K562 (cell line): Measurements from ENCODE around the gene PHETA1. TPM values are rescaled to one million over a fixed set of nuclear protein-coding genes. Genes with fewer than 3 reads are reported as not detected.
A peak's percentile ranks its signal among the peaks of the same experiment; 100 is the strongest.

Source experiments
- ATAC-seq: fragments of 200-7000 bp; cut with Tn5 transposase; 3 replicates; pipeline ENCODE4 v1.9.1; 2020; ENCODE audit warnings: moderate library complexity
- BruUV-seq: library from RNA; stranded (reverse); fragments of 400-500 nt; replicated peaks from 2 replicates; lab custom pipeline; 2021; lab: Mats Ljungman, UMichigan
- CTCF ChIA-PET: fragments of 300-600 bp; formaldehyde crosslinking; extraction: SDS; loops from one replicate; lab custom pipeline; 2021; ENCODE audit warnings: low intra/inter-chr PET ratio; lab: Yijun Ruan, JAX
- POLR2A ChIA-PET: fragments of 300-600, 350-650 bp; sonication (Branson Sonifier 250); formaldehyde crosslinking; extraction: SDS; loops from one replicate; lab custom pipeline; 2021; ENCODE audit warnings: antibody characterized with exemption, inconsistent platforms; lab: Yijun Ruan, JAX
- DNase-seq, 4 experiments: peaks; one replicate each; pipeline versions ENCODE4 v3.0.0 to v3.0.0-alpha.2; 2011 to 2018; ENCODE audit warnings: low spot score in 3 of 4, mixed read lengths in 3 of 4; ENCODE audit errors: extremely low read depth in 1 of 4
- FAIRE-seq: peaks from 2 replicates; lab custom pipeline; 2011; peaks lifted over from hg19 to GRCh38; lab: Jason Lieb, UNC
- H2AFZ ChIP-seq: 2 replicates; pipeline ENCODE4 v1.6.0; 2011; ENCODE audit warnings: low read depth, low read length, control low read depth, inconsistent platforms
- H3K27ac ChIP-seq: fragments of 200-600 bp; 3 replicates; pipeline ENCODE4 v1.8.0; 2011; ENCODE audit warnings: low read depth, mild to moderate bottlenecking, control low read depth, inconsistent platforms, low read length, moderate library complexity, mixed read lengths; ENCODE audit errors: extremely low read depth
- H3K27me3 ChIP-seq, 2 experiments: fragments of 300-600 bp in 1 of 2; 2 replicates in 1 of 2; 3 replicates in 1 of 2; pipeline versions ENCODE4 v1.6.0 to v1.8.0; 2011; ENCODE audit warnings: inconsistent platforms in 2 of 2, low read length in 2 of 2, mild to moderate bottlenecking in 1 of 2, mixed read lengths in 1 of 2, moderate library complexity in 1 of 2; ENCODE audit not compliant: control insufficient read depth in 2 of 2, insufficient read depth in 2 of 2
- H3K36me3 ChIP-seq: fragments of 300-600 bp; 3 replicates; pipeline ENCODE4 v1.8.0; 2011; ENCODE audit warnings: mild to moderate bottlenecking, low read length, inconsistent platforms; ENCODE audit not compliant: control insufficient read depth, insufficient read depth
- H3K4me1 ChIP-seq, 2 experiments: fragments of 200-600 bp in 1 of 2; replicated peaks in 1 of 2; 2 replicates in 1 of 2; 3 replicates in 1 of 2; pipeline versions ENCODE4 v1.5.1 to v1.8.0; 2011; ENCODE audit warnings: inconsistent platforms in 2 of 2, low read length in 2 of 2, mild to moderate bottlenecking in 1 of 2, mixed read lengths in 1 of 2, moderate library complexity in 1 of 2; ENCODE audit not compliant: control insufficient read depth in 2 of 2, insufficient read depth in 2 of 2
- H3K4me2 ChIP-seq: 2 replicates; pipeline ENCODE4 v1.6.1; 2011; ENCODE audit warnings: low read length, control low read depth, inconsistent platforms, mixed read lengths; ENCODE audit not compliant: insufficient read depth
- H3K4me3 ChIP-seq: fragments of 200-600 bp; sonication (generic), shearing (Covaris generic); 2 replicates; pipeline ENCODE4 v1.5.1; 2016; ENCODE audit warnings: control low read depth, inconsistent platforms
- H3K79me2 ChIP-seq: fragments of 200-600 bp; 3 replicates; pipeline ENCODE4 v1.8.0; 2011; ENCODE audit warnings: low read length, inconsistent platforms; ENCODE audit not compliant: control insufficient read depth, insufficient read depth
- H3K9ac ChIP-seq, 2 experiments: 2 replicates each; pipeline versions ENCODE4 v1.6.0 to v1.6.1; 2011; ENCODE audit warnings: low read depth in 2 of 2, low read length in 2 of 2, control low read depth in 1 of 2, inconsistent platforms in 1 of 2, mild to moderate bottlenecking in 1 of 2, mixed read lengths in 1 of 2; ENCODE audit not compliant: insufficient read depth in 1 of 2
- H3K9me1 ChIP-seq: one replicate; pipeline ENCODE4 v1.6.0; 2011; ENCODE audit warnings: inconsistent platforms, mild to moderate bottlenecking, low read length, moderate library complexity; ENCODE audit not compliant: control insufficient read depth, insufficient read depth
- H3K9me3 ChIP-seq: replicated peaks from 2 replicates; pipeline ENCODE4 v1.5.1; 2011; ENCODE audit warnings: low read depth, low read length, inconsistent platforms; ENCODE audit not compliant: control insufficient read depth, insufficient read depth
- H4K20me1 ChIP-seq: replicated peaks from 2 replicates; pipeline ENCODE4 v1.6.1; 2011; ENCODE audit warnings: low read length, inconsistent platforms, mixed read lengths; ENCODE audit not compliant: control insufficient read depth, insufficient read depth
- BCOR ChIP-seq: fragments of 450-650 bp; IDR thresholded peaks from 2 replicates; pipeline ENCODE4 v1.6.1; 2016
- BRD9 ChIP-seq: fragments of 450-650 bp; IDR thresholded peaks from 2 replicates; pipeline ENCODE4 v1.6.1; 2018; ENCODE audit warnings: low read depth; ENCODE audit not compliant: partially characterized antibody
- DACH1 ChIP-seq: fragments of 450-650 bp; IDR thresholded peaks from 2 replicates; pipeline ENCODE4 v1.6.1; 2018; ENCODE audit not compliant: partially characterized antibody
- E2F4 ChIP-seq: sonication (generic); formaldehyde crosslinking; IDR thresholded peaks from 2 replicates; pipeline ENCODE4 v1.8.0; 2022; ENCODE audit warnings: mild to moderate bottlenecking, low read depth, missing genetic modification reagents
- ESRRB ChIP-seq: fragments of 250-450 bp; sonication (Bioruptor Pico); IDR thresholded peaks from 2 replicates; pipeline ENCODE4 v1.5.0; 2020; ENCODE audit warnings: mild to moderate bottlenecking, moderate library complexity, borderline replicate concordance
- HDAC8 ChIP-seq: fragments of 450-650 bp; IDR thresholded peaks from 2 replicates; pipeline ENCODE4 v1.6.1; 2016; ENCODE audit warnings: mild to moderate bottlenecking, missing genetic modification characterization, moderate library complexity, missing compliant biosample characterization
- HSF4 ChIP-seq: fragments of 250-450 bp; sonication (Bioruptor Pico); IDR thresholded peaks from 2 replicates; pipeline ENCODE4 v2.1.2; 2022; ENCODE audit warnings: mild to moderate bottlenecking, moderate library complexity, borderline replicate concordance
- KAT7 ChIP-seq: sonication (generic); formaldehyde crosslinking; IDR thresholded peaks from 2 replicates; pipeline ENCODE4 v1.8.0; 2022; ENCODE audit warnings: missing genetic modification reagents, mild to moderate bottlenecking, borderline replicate concordance
- KDM1A ChIP-seq, 2 experiments: fragments of 450-650 bp; IDR thresholded peaks; 2 replicates each; pipeline ENCODE4 v1.6.1; 2016; ENCODE audit warnings: mild to moderate bottlenecking in 2 of 2
- KDM5B ChIP-seq: fragments of 200-600 bp; sonication (generic); IDR thresholded peaks from 2 replicates; pipeline ENCODE4 v1.6.1; 2012; ENCODE audit warnings: low read depth, mild to moderate bottlenecking, moderate library complexity, low read length, control low read depth, inconsistent platforms; ENCODE audit not compliant: insufficient replicate concordance
- PTBP1 ChIP-seq: fragments of 200-400 bp; formaldehyde crosslinking; IDR thresholded peaks from 2 replicates; pipeline ENCODE4 v1.6.1; 2017; ENCODE audit warnings: low read depth, low read length
- RAD51 ChIP-seq: fragments of 450-650 bp; IDR thresholded peaks from 2 replicates; pipeline ENCODE4 v1.7.1; 2016; ENCODE audit warnings: low read depth, mild to moderate bottlenecking, borderline replicate concordance
- RBM25 ChIP-seq: fragments of 200-400 bp; formaldehyde crosslinking; IDR thresholded peaks from 2 replicates; pipeline ENCODE4 v1.6.1; 2018; ENCODE audit warnings: low read length, low read depth, moderate library complexity; ENCODE audit not compliant: severe bottlenecking
- SMARCA5 ChIP-seq: fragments of 450-650 bp; IDR thresholded peaks from 2 replicates; pipeline ENCODE4 v1.6.1; 2016
- XRCC5 ChIP-seq: fragments of 200-400 bp; formaldehyde crosslinking; IDR thresholded peaks from 2 replicates; pipeline ENCODE4 v1.6.1; 2017; ENCODE audit warnings: low read depth, mild to moderate bottlenecking, low read length
- ZFP36 ChIP-seq: fragments of 150-350 bp; IDR thresholded peaks from 2 replicates; pipeline ENCODE4 v1.6.1; 2018; ENCODE audit warnings: low read length, low read depth; ENCODE audit not compliant: partially characterized antibody
- ZNF76 ChIP-seq: fragments of 250-450 bp; sonication (Bioruptor Pico); IDR thresholded peaks from 2 replicates; pipeline ENCODE4 v1.4.0; 2020; ENCODE audit warnings: mild to moderate bottlenecking, moderate library complexity, borderline replicate concordance
- WGBS: fragments of 100-300 bp; shearing (Covaris generic); methylation state at CpG from one replicate; pipeline ENCODE4 v1.1.6; 2016; ENCODE audit warnings: low coverage, mixed read lengths; ENCODE audit not compliant: insufficient coverage; ENCODE audit errors: missing lambda C conversion rate; 5-methylcytosine and 5-hydroxymethylcytosine counted together
- in situ Hi-C: fragments of 300-500 bp; cut with MboI; formaldehyde crosslinking; loops from 4 replicates; pipeline ENCODE4 v1.15.0; 2018; ENCODE audit warnings: inconsistent platforms, mixed read lengths
- intact Hi-C: fragments of 100-400 bp; cut with micrococcal nuclease; formaldehyde crosslinking; loops from 2 replicates; pipeline ENCODE4 v1.14.2; 2022
- polyA plus RNA-seq, 8 experiments: library from polyadenylated mRNA; depleted of rRNA in 4 of 8; stranded (reverse) in 5 of 8; unstranded in 3 of 8; fragments of >200 nt; fragmentation: Nextera tagmentation in 2 of 8; fragmentation: Illumina TruSeq in 1 of 8; extraction: Ambion mirVana in 2 of 8; extraction: Trizol in 1 of 8; gene quantifications; 2 replicates each; pipeline versions ENCODE4 v1.2.1 to v1.2.3, GENCODE V29; 2011 to 2014; ENCODE audit warnings: inconsistent platforms in 1 of 8, missing spikeins in 1 of 8
- total RNA-seq, 7 experiments: library from RNA; depleted of rRNA in 6 of 7; stranded (reverse); fragments of >200 nt in 6 of 7; fragmentation: Illumina TruSeq in 2 of 7; extraction: Trizol in 2 of 7; gene quantifications; 2 replicates each; pipeline versions ENCODE4 v1.2.1 to v1.2.3, GENCODE V29; 2011 to 2021; ENCODE audit warnings: low replicate concordance in 1 of 7

PHETA1 gene
- total and polyA plus RNA-seq, 9 of the 15 experiments (the other 6 are each of a cell fraction or from before 2014, with no cell fraction given): 0.03 to 12.4 (median 3.0) TPM

GRCh38 chr12:111408686-111409402 is 39.9 kb upstream of the PHETA1 start:
- Histone ChIP-seq H3K4me3 (peak overlapping the region; percentile 93), H2AFZ (no peak overlapping the region), H3K9ac (peak overlapping the region; percentile 90 to 91), H4K20me1 (peaks cover 56% of the 10 kb centered on the region), H3K9me1 (peaks cover 13% of the 10 kb centered on the region), H3K4me1 (peaks cover 70 to 85% of the 10 kb centered on the region in 2 experiments), H3K4me2 (peak overlapping the region; percentile 92)
- intact Hi-C loops: loop anchor here (5.0 kb wide), 2 partner anchors 188 to 278 kb away; partner anchors contain the start of genes ACAD10, ATXN2 and BRAP
- 59% methylated on average over 4 of the region's 4 CpGs for WGBS
- BruUV-seq: no TSS peak
- no peak for FAIRE-seq
- no peak for TF ChIP-seq HDAC8 (tag)
- peak; percentile 69 for TF ChIP-seq BCOR
- TF ChIP-seq RAD51: no peak
- TF ChIP-seq BRD9: peak; percentile 33
- TF ChIP-seq RBM25: peak; percentile 60
- no peak for TF ChIP-seq ZNF76 (CRISPR knock-in tag)
- TF ChIP-seq ESRRB: no peak
- TF ChIP-seq SMARCA5: peak; percentile 52; the same call in 1 of the 2 replicates
- TF ChIP-seq KDM5B: peak; percentile 35
- TF ChIP-seq KAT7 (CRISPR knock-in tag): 0 out of 2 replicates have a peak, but pooled peaks have one; percentile 40
- peak; percentile 63; the same call in 1 of the 2 replicates for TF ChIP-seq PTBP1
- TF ChIP-seq DACH1: peak; percentile 19
- no peak for TF ChIP-seq E2F4 (CRISPR knock-in tag)
- no peak for TF ChIP-seq HSF4 (CRISPR knock-in tag)
- TF ChIP-seq KDM1A (IDR thresholded peaks at IDR 0.05): peak; percentile 52 to 74; a peak in 2 of 4 replicates
- TF ChIP-seq XRCC5: 0 out of 2 replicates have a peak, but pooled peaks have one; percentile 35
- TF ChIP-seq ZFP36: peak; percentile 87
- TF ChIP-seq, all 486 proteins: peak for 11
- ATAC-seq (no peak), DNase-seq (no peak)
- Histone ChIP-seq H3K27me3 (no peaks in the 10 kb centered on the region; a peak in 1 of 5 replicates), H3K9me3 (no peaks in the 10 kb centered on the region), H3K79me2 (peaks cover 81% of the 10 kb centered on the region), H3K27ac (peak overlapping the region; percentile 92), H3K36me3 (peaks cover 53% of the 10 kb centered on the region)
- ChIA-PET POLR2A (interaction anchor here (1.4 to 2.0 kb wide), 3 partner anchors 9 to 20 kb away, joined by 4 to 8 read pairs (median 4); no protein-coding TSS in a partner anchor), CTCF (no interaction called here)
- in situ Hi-C loops: loop anchor here (5.0 kb wide), 1 partner anchor 263 kb away; no protein-coding TSS in a partner anchor
